SU-DHL-6 (cell line): Measurements from ENCODE around the gene FOXE1.

Source experiments
- EZH2phosphoT487 ChIP-seq: fragments of 200-600 bp; sonication (generic), shearing (Covaris generic); conservative IDR thresholded peaks from 2 replicates; pipeline ENCODE4 v1.6.1; 2018; ENCODE audit warnings: mild to moderate bottlenecking, antibody characterized with exemption, low read length, moderate library complexity, mixed read lengths
- TF ChIP-seq, protein P1 (sequence below): fragments of 200-600 bp; sonication (generic); IDR thresholded peaks from one replicate; pipeline ENCODE4 v1.5.1; 2017; ENCODE audit warnings: antibody characterized with exemption, mild to moderate bottlenecking, low read length, moderate library complexity; ENCODE audit not compliant: insufficient read depth, poor library complexity, severe bottlenecking

DNA sequence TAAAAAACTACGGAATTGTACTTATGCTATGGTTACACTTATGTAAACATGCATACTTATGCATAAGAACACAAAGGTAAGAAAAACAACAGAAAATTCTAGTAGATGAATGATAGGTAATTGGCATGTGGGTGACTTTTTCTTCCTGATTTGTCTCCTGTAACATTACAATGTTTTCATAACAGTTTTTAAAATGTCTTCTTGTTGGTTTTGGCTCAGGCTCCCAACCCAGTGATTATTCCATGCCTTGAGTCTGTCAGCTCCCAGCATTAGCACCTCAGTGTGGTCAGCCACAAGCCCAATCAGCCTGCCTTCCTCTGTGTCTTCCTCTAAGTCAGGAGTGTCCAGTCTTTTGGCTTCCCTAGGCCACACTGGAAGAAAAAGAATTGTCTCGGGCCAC, 7.9 kb upstream of the FOXE1 start:
- TF ChIP-seq, protein P1, sequence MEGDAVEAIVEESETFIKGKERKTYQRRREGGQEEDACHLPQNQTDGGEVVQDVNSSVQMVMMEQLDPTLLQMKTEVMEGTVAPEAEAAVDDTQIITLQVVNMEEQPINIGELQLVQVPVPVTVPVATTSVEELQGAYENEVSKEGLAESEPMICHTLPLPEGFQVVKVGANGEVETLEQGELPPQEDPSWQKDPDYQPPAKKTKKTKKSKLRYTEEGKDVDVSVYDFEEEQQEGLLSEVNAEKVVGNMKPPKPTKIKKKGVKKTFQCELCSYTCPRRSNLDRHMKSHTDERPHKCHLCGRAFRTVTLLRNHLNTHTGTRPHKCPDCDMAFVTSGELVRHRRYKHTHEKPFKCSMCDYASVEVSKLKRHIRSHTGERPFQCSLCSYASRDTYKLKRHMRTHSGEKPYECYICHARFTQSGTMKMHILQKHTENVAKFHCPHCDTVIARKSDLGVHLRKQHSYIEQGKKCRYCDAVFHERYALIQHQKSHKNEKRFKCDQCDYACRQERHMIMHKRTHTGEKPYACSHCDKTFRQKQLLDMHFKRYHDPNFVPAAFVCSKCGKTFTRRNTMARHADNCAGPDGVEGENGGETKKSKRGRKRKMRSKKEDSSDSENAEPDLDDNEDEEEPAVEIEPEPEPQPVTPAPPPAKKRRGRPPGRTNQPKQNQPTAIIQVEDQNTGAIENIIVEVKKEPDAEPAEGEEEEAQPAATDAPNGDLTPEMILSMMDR, result no peak
- TF ChIP-seq EZH2phosphoT487, result no peak
